ENCODE results near the gene GABRP. TPM values are rescaled to one million over a fixed set of nuclear protein-coding genes. Genes with fewer than 3 reads are reported as not detected.

The GABRP gene
- polyA plus RNA-seq, 1 donor (not counting 4 experiments of a cell fraction or from before 2014, with no cell fraction given), result 0.18 TPM

DNA sequence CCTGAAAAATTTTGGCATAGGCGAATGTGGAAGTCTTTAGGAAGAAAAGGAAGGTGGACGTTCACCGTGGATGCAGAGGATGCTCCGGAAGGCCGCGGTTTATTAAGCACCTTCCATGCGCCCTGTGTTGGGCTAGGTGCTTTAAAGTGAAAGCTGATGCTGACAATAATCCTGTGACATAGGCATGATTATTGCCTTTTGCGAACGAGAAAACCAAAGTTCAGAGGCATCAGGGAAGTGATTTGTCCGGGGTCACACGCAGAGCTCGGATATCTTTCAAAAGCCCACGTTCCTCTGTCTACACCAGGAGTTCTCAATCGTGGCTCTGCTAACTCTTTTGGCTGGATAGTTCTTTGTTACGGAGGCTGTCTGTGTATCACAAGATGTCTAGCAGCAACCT lies 12.0 kb upstream of the GABRP start:
- Histone ChIP-seq H3K4me1 (ENCODE audit: control insufficient read depth, extremely low read depth, insufficient read depth, low read length) (no peaks in the 10 kb centered on the region), H2AFZ (ENCODE audit: control insufficient read depth, low read length) (no peak overlapping the region), H3K79me2 (ENCODE audit: control insufficient read depth, insufficient read depth, low read length) (no peaks in the 10 kb centered on the region), H3K9me3 (ENCODE audit: control insufficient read depth, low read depth, low read length) (no peaks in the 10 kb centered on the region), H3K27ac (ENCODE audit: control insufficient read depth, insufficient read depth, low read length) (no peak overlapping the region), H3K9me1 (ENCODE audit: control insufficient read depth, extremely low read depth, insufficient read depth, low read length) (no peaks in the 10 kb centered on the region), H3K27me3 (ENCODE audit: control insufficient read depth, extremely low read depth, insufficient read depth, low read length) (no peaks in the 10 kb centered on the region), H3K4me2 (ENCODE audit: control insufficient read depth, extremely low read depth, insufficient read depth, low read depth, low read length) (no peak overlapping the region), H3K9ac (ENCODE audit: control insufficient read depth, extremely low read depth, insufficient read depth, low read length) (no peak overlapping the region), H3K36me3 (ENCODE audit: control insufficient read depth in 2 of 2, extremely low read depth in 1 of 2, insufficient read depth in 2 of 2, low read length in 2 of 2) (no peaks in the 10 kb centered on the region), H4K20me1 (ENCODE audit: control insufficient read depth, extremely low read depth, insufficient read depth, low read length) (no peaks in the 10 kb centered on the region), H3K4me3 (ENCODE audit: control insufficient read depth in 2 of 3, extremely low read depth in 1 of 3, insufficient read depth in 2 of 3, low read depth in 1 of 3, low read length in 3 of 3) (no peak overlapping the region)
- no peak for TF ChIP-seq EZH2 (IDR thresholded peaks at IDR 0.05; ENCODE audit: low read length)
- TF ChIP-seq, protein P1, sequence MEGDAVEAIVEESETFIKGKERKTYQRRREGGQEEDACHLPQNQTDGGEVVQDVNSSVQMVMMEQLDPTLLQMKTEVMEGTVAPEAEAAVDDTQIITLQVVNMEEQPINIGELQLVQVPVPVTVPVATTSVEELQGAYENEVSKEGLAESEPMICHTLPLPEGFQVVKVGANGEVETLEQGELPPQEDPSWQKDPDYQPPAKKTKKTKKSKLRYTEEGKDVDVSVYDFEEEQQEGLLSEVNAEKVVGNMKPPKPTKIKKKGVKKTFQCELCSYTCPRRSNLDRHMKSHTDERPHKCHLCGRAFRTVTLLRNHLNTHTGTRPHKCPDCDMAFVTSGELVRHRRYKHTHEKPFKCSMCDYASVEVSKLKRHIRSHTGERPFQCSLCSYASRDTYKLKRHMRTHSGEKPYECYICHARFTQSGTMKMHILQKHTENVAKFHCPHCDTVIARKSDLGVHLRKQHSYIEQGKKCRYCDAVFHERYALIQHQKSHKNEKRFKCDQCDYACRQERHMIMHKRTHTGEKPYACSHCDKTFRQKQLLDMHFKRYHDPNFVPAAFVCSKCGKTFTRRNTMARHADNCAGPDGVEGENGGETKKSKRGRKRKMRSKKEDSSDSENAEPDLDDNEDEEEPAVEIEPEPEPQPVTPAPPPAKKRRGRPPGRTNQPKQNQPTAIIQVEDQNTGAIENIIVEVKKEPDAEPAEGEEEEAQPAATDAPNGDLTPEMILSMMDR (optimal IDR thresholded peaks at IDR 0.05 in 1 of 3, IDR thresholded peaks at IDR 0.05 in 1 of 3, conservative IDR thresholded peaks at IDR 0.05 in 1 of 3; ENCODE audit: extremely low read depth in 1 of 3, insufficient read depth in 2 of 3, low read length in 3 of 3), result no peak
- dilution Hi-C loops (cut with MboI; ENCODE audit: extremely low pct_ligation_motif_present, low sequenced_read_pairs), result no loop called here
- no peak for DNase-seq (ENCODE audit: low read depth, low spot score)
- no peak for FAIRE-seq

DNA sequence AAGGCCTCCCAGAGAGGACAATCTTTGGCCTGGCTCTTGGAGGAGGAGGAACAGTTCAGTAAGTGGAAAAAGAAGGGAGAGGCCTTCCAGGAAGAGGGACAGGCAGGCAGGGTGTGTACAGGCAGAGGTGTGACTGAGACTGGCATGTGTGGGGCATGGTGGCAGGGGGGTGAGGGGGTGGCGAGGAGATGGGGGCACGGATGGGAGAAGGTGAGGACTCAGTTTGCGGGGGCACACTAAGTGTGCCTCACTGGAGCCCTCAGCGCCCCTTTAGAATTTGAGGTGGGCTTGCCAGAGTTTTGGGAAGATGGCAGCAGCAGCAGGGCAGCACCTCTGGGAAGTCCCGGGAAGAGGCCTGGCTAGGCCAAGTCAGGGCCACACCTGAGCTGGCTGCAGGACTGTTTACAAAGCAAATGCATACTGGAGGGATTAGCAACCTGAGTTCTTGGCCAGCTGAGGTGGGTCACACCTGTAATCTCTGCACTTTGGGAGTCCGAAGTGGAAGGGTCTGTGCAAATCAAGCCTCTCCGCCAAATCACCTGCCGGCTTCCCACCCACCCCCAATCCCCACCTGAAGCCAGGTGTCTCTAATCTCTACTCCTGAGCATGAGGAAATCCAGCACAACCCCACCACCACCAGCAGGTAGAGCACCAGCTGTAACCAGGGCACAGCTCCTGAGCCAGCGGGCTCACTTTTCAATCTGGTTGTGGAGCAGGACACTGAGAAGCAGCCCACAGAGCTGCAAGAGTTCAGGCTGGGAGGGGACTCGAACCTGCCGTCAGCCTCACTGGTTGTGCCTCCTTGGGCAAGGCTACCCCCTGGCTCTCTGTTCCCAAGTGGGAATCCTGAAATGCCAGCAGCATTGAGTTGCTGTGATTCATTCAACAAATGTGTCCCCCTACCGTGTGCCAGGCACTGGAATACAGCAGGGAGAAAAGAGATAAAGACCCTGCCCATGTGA lies 10.2 kb upstream of the GABRP start:
- Histone ChIP-seq H3K27me3 (ENCODE audit: control insufficient read depth, extremely low read depth, insufficient read depth, low read length) (no peaks in the 10 kb centered on the region), H3K9ac (ENCODE audit: control insufficient read depth, extremely low read depth, insufficient read depth, low read length) (no peak overlapping the region), H3K9me3 (ENCODE audit: control insufficient read depth, low read depth, low read length) (no peaks in the 10 kb centered on the region), H3K4me1 (ENCODE audit: control insufficient read depth, extremely low read depth, insufficient read depth, low read length) (no peaks in the 10 kb centered on the region), H3K4me2 (ENCODE audit: control insufficient read depth, extremely low read depth, insufficient read depth, low read depth, low read length) (no peak overlapping the region), H3K36me3 (ENCODE audit: control insufficient read depth in 2 of 2, extremely low read depth in 1 of 2, insufficient read depth in 2 of 2, low read length in 2 of 2) (no peaks in the 10 kb centered on the region), H2AFZ (ENCODE audit: control insufficient read depth, low read length) (no peak overlapping the region), H3K79me2 (ENCODE audit: control insufficient read depth, insufficient read depth, low read length) (no peaks in the 10 kb centered on the region), H3K9me1 (ENCODE audit: control insufficient read depth, extremely low read depth, insufficient read depth, low read length) (no peaks in the 10 kb centered on the region), H3K4me3 (ENCODE audit: control insufficient read depth in 2 of 3, extremely low read depth in 1 of 3, insufficient read depth in 2 of 3, low read depth in 1 of 3, low read length in 3 of 3) (no peak overlapping the region), H4K20me1 (ENCODE audit: control insufficient read depth, extremely low read depth, insufficient read depth, low read length) (no peaks in the 10 kb centered on the region), H3K27ac (ENCODE audit: control insufficient read depth, insufficient read depth, low read length) (no peak overlapping the region)
- TF ChIP-seq, protein P1 (optimal IDR thresholded peaks at IDR 0.05 in 1 of 3, IDR thresholded peaks at IDR 0.05 in 1 of 3, conservative IDR thresholded peaks at IDR 0.05 in 1 of 3; ENCODE audit: extremely low read depth in 1 of 3, insufficient read depth in 2 of 3, low read length in 3 of 3), result no peak
- TF ChIP-seq EZH2 (IDR thresholded peaks at IDR 0.05; ENCODE audit: low read length), result no peak
- FAIRE-seq (no peak), DNase-seq (ENCODE audit: low read depth, low spot score) (no peak)
- dilution Hi-C loops (cut with MboI; ENCODE audit: extremely low pct_ligation_motif_present, low sequenced_read_pairs), result no loop called here
